Panc1 (cell line): ENCODE results near the gene TBX18. TPM values are rescaled to one million over a fixed set of nuclear protein-coding genes. Genes with fewer than 3 reads are reported as not detected.

Experiments
- ATAC-seq: fragments of 200-7000 bp; cut with Tn5 transposase; 2 replicates; pipeline ENCODE4 v1.9.1; 2020; ENCODE audit warnings: mild to moderate bottlenecking, moderate library complexity
- Bru-seq: library from RNA; stranded (reverse); fragments of 400-500 nt; gene quantifications from one replicate; lab custom pipeline; 2021; lab: Mats Ljungman, UMichigan
- BruChase-seq, 2 experiments: library from RNA; stranded (reverse); fragments of 400-500 nt; gene quantifications; one replicate each; lab custom pipeline; 2021; lab: Mats Ljungman, UMichigan
- BruUV-seq: library from RNA; stranded (reverse); fragments of 400-500 nt; replicated peaks from 2 replicates; lab custom pipeline; 2021; lab: Mats Ljungman, UMichigan
- CTCF ChIA-PET: fragments of 300-600 bp; sonication (Branson Sonifier 250); formaldehyde crosslinking; loops from one replicate; lab custom pipeline; 2022; ENCODE audit warnings: antibody characterized with exemption; lab: Charles Lee
- POLR2A ChIA-PET: fragments of 300-600 bp; sonication (Branson Sonifier 250); formaldehyde crosslinking; loops from one replicate; lab custom pipeline; 2022; ENCODE audit warnings: antibody characterized with exemption; lab: Charles Lee
- DNase-seq: peaks from one replicate; pipeline ENCODE4 v3.0.0-alpha.2; 2010; ENCODE audit warnings: low read depth, low spot score
- H3K27ac ChIP-seq: 2 replicates; pipeline ENCODE4 v1.5.1; 2011; ENCODE audit warnings: mild to moderate bottlenecking, low read length, inconsistent platforms
- H3K27me3 ChIP-seq: fragments of 200-500 bp; sonication (Bioruptor generic); 2 replicates; pipeline ENCODE4 v1.6.0; 2014; ENCODE audit warnings: low read length, inconsistent platforms; ENCODE audit not compliant: control insufficient read depth, insufficient read depth
- H3K36me3 ChIP-seq: fragments of 200-500 bp; sonication (Bioruptor generic); 2 replicates; pipeline ENCODE4 v1.5.1; 2014; ENCODE audit warnings: inconsistent platforms, mild to moderate bottlenecking, low read length, moderate library complexity; ENCODE audit not compliant: control insufficient read depth, insufficient read depth
- H3K4me1 ChIP-seq: 2 replicates; pipeline ENCODE4 v1.5.1; 2011; ENCODE audit warnings: inconsistent platforms, mild to moderate bottlenecking, low read length, moderate library complexity; ENCODE audit not compliant: control insufficient read depth, insufficient read depth
- H3K4me3 ChIP-seq, 2 experiments: 2 replicates each; pipeline ENCODE4 v1.5.1; 2011 to 2012; ENCODE audit warnings: low read depth in 2 of 2, low read length in 2 of 2, mild to moderate bottlenecking in 2 of 2, inconsistent platforms in 1 of 2, moderate library complexity in 1 of 2
- H3K9me3 ChIP-seq: fragments of 200-500 bp; sonication (Bioruptor generic); 2 replicates; pipeline ENCODE4 v1.5.1; 2014; ENCODE audit warnings: low read depth, mild to moderate bottlenecking, inconsistent platforms, low read length, moderate library complexity; ENCODE audit not compliant: control insufficient read depth, insufficient read depth
- POLR2AphosphoS5 ChIP-seq: IDR thresholded peaks from 2 replicates; pipeline ENCODE4 v1.6.1; 2012; ENCODE audit warnings: mild to moderate bottlenecking, low read depth, low read length, moderate library complexity
- SIN3A ChIP-seq: IDR thresholded peaks from 2 replicates; pipeline ENCODE4 v1.6.1; 2012; ENCODE audit warnings: low read depth, mild to moderate bottlenecking, low read length, moderate library complexity, borderline replicate concordance; ENCODE audit not compliant: insufficient read depth
- TCF7L2 ChIP-seq: IDR thresholded peaks from 2 replicates; pipeline ENCODE4 v1.6.1; 2011; ENCODE audit warnings: mild to moderate bottlenecking, low read depth, low read length, inconsistent platforms
- in situ Hi-C: cut with HindIII; loops from 2 replicates; pipeline ENCODE4 v1.10.0; 2016; ENCODE audit warnings: low sequenced_read_pairs, low pct_unique_long_range_greater_than_20kb
- intact Hi-C: fragments of 100-400 bp; cut with micrococcal nuclease; formaldehyde crosslinking; loops from one replicate; pipeline ENCODE4 v1.10.0; 2022; ENCODE audit not compliant: unreplicated experiment
- long read RNA-seq: library from polyadenylated mRNA; unstranded; transcript quantifications from one replicate; pipeline ENCODE4 v2.0.0, GENCODE V29; 2021; ENCODE audit not compliant: unreplicated experiment
- polyA plus RNA-seq: library from polyadenylated mRNA; unstranded; fragments of >200 nt; gene quantifications from one replicate; pipeline ENCODE4 v1.2.1, GENCODE V29; 2012; ENCODE audit warnings: missing spikeins; ENCODE audit not compliant: insufficient read length
- total RNA-seq: library from RNA; stranded (reverse); gene quantifications from one replicate; pipeline ENCODE4 v1.2.1, GENCODE V29; 2021; ENCODE audit not compliant: unreplicated experiment
- TF ChIP-seq, protein P1 (sequence below), 2 experiments: IDR thresholded peaks; 2 replicates each; pipeline ENCODE4 v1.6.1; 2011 to 2012; ENCODE audit warnings: low read depth in 2 of 2, control low read depth in 1 of 2, low read length in 1 of 2, mild to moderate bottlenecking in 1 of 2, moderate library complexity in 1 of 2; ENCODE audit not compliant: insufficient read depth in 1 of 2
- TF ChIP-seq, protein P2 (sequence below): fragments of 450-650 bp; IDR thresholded peaks from 2 replicates; pipeline ENCODE4 v1.5.1; 2017; ENCODE audit warnings: mild to moderate bottlenecking

TBX18 gene
- 10.1 TPM for total RNA-seq
- polyA plus RNA-seq = 6.4 TPM
- percentile 59 among the genes with signal in this experiment for Bru-seq, nascent RNA
- BruChase-seq, experiment 1, labeled RNA remaining after a 2-hour chase = percentile 59 among the genes with signal in this experiment
- percentile 47 among the genes with signal in this experiment for BruChase-seq, experiment 2, labeled RNA remaining after a 6-hour chase
- long read RNA-seq, full-length matches to known transcripts = 2 of 14 reads
- long read RNA-seq, partial matches to known transcripts = 1 of 14 reads
- long read RNA-seq, other reads (novel, unspliced or antisense) = 11 of 14 reads

DNA sequence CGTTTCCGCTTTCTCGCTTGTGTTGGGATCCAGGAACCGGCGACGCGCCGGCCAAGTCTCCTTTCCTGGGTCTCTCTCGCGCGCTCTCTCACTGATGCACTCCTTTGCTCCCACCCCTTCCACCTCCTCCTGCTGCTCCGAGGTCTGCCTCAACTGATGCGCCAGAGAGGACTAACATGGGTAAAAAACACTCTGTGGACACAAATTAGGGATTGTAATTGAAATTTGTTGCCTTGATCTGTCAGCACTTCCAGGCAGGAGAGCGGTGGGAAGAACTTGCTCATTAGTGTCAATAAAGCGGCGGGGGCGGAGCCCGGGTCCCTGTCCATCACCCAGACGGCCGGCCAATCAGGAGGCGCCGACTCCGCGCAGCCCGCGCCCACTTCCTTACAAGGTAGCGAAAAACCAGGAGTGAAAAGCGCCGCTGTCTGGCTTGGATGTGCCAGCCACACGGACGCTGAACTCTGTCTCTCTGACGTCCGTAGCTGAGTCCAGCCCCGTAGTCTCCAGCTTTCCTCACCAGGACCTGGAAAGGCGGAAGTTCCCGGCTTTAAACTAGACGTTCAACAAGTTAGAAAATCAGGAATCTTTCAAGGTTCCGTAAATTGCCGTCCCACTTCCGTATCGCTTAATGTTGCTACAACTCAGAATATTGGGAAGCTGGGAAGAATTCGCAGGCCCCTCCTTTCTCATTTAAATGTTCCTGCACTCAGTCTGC, at the start of gene TBX18:
Gene TBX18 (minus strand): TSS at position 267 of the 718 bp plus-strand sequence. CDS start 417 bp downstream, outside the sequence.
- in situ Hi-C loops = no loop called here
- ATAC-seq (peak; percentile 89), DNase-seq (peak; percentile 27)
- peaks cover 2% of the 10 kb centered on the region; the same call in 1 of the 2 replicates for H3K27me3 ChIP-seq
- CTCF ChIA-PET = no interaction called here
- POLR2A ChIA-PET = no interaction called here
- intact Hi-C loops = loop anchor here (10.0 kb wide), 1 partner anchor 200 kb away; no protein-coding TSS in a partner anchor
- no peaks in the 10 kb centered on the region for H3K9me3 ChIP-seq
- TF ChIP-seq, protein P1, sequence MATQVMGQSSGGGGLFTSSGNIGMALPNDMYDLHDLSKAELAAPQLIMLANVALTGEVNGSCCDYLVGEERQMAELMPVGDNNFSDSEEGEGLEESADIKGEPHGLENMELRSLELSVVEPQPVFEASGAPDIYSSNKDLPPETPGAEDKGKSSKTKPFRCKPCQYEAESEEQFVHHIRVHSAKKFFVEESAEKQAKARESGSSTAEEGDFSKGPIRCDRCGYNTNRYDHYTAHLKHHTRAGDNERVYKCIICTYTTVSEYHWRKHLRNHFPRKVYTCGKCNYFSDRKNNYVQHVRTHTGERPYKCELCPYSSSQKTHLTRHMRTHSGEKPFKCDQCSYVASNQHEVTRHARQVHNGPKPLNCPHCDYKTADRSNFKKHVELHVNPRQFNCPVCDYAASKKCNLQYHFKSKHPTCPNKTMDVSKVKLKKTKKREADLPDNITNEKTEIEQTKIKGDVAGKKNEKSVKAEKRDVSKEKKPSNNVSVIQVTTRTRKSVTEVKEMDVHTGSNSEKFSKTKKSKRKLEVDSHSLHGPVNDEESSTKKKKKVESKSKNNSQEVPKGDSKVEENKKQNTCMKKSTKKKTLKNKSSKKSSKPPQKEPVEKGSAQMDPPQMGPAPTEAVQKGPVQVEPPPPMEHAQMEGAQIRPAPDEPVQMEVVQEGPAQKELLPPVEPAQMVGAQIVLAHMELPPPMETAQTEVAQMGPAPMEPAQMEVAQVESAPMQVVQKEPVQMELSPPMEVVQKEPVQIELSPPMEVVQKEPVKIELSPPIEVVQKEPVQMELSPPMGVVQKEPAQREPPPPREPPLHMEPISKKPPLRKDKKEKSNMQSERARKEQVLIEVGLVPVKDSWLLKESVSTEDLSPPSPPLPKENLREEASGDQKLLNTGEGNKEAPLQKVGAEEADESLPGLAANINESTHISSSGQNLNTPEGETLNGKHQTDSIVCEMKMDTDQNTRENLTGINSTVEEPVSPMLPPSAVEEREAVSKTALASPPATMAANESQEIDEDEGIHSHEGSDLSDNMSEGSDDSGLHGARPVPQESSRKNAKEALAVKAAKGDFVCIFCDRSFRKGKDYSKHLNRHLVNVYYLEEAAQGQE (IDR thresholded peaks at IDR 0.05; ENCODE audit: insufficient read depth in 1 of 2, low read depth in 2 of 2, low read length in 1 of 2) = no peak
- TF ChIP-seq POLR2AphosphoS5 = no peak
- no TSS peak for BruUV-seq
- peaks cover 6% of the 10 kb centered on the region; the same call in 1 of the 2 replicates for H3K4me1 ChIP-seq
- no peaks in the 10 kb centered on the region; the same call in 1 of the 2 replicates for H3K36me3 ChIP-seq
- H3K27ac ChIP-seq = peak within 1 kb of the TSS; percentile 72
- H3K4me3 ChIP-seq = peak within 1 kb of the TSS; percentile 55 to 67

DNA sequence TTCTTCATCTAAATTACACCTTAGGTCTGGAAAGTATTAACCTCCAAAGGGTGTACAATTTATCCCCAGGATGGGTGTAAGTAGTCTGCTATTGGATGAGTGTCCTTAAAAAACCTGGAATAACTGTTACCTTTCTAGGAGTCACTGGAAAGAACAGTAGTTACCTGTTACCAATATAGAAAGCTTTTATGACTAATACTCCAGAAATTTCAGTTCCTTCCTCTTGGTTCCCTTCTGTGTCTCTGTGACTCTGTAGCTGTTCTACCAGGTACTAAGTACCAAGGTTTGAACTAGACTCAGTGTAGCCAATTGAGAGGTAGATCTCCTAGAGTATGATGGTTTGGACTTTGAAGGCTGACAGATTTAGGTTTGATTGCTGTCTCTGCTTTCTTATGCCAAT, 47.0 kb upstream of the TBX18 start:
- Histone ChIP-seq H3K36me3 (no peaks in the 10 kb centered on the region; the same call in 1 of the 2 replicates), H3K4me1 (no peaks in the 10 kb centered on the region), H3K4me3 (no peak overlapping the region), H3K27me3 (no peaks in the 10 kb centered on the region; the same call in 1 of the 2 replicates), H3K27ac (no peak overlapping the region), H3K9me3 (no peaks in the 10 kb centered on the region)
- no peak for DNase-seq
- ChIA-PET POLR2A (no interaction called here), CTCF (no interaction called here)
- ATAC-seq = no peak
- no TSS peak for BruUV-seq
- in situ Hi-C loops = no loop called here
- TF ChIP-seq SIN3A (no peak), TCF7L2 (no peak), POLR2AphosphoS5 (no peak)
- TF ChIP-seq, protein P2, sequence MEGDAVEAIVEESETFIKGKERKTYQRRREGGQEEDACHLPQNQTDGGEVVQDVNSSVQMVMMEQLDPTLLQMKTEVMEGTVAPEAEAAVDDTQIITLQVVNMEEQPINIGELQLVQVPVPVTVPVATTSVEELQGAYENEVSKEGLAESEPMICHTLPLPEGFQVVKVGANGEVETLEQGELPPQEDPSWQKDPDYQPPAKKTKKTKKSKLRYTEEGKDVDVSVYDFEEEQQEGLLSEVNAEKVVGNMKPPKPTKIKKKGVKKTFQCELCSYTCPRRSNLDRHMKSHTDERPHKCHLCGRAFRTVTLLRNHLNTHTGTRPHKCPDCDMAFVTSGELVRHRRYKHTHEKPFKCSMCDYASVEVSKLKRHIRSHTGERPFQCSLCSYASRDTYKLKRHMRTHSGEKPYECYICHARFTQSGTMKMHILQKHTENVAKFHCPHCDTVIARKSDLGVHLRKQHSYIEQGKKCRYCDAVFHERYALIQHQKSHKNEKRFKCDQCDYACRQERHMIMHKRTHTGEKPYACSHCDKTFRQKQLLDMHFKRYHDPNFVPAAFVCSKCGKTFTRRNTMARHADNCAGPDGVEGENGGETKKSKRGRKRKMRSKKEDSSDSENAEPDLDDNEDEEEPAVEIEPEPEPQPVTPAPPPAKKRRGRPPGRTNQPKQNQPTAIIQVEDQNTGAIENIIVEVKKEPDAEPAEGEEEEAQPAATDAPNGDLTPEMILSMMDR = no peak
- intact Hi-C loops = no loop called here
